Subcutaneous preadipocyte (primary cell): ENCODE data around the gene GRIP1. TPM values are rescaled to one million over a fixed set of nuclear protein-coding genes. Genes with fewer than 3 reads are reported as not detected.

ENCODE experiments used
- small RNA-seq: library from RNA; depleted of rRNA; stranded (forward); fragments of <200 nt; gene quantifications from one replicate; pipeline ENCODE3, GENCODE V24; 2012
- total RNA-seq: library from RNA; depleted of rRNA; stranded (reverse); fragments of >200 nt; gene quantifications from 2 replicates; pipeline ENCODE4 v1.2.3, GENCODE V29; 2012

Gene GRIP1
- under 0.01 TPM in 1 of 2 replicates, not detected in the other for total RNA-seq

GRCh38 chr12:66678338-66679275 is at the start of gene GRIP1:
GRIP1 (minus strand) TSS chr12:66679076; CDS start chr12:66678904, 172 bp downstream.

GRCh38 chr12:66301944-66302826 is 376.7 kb downstream of the GRIP1 start, which contains the start of gene HELB:
HELB (plus strand) TSS chr12:66302493; CDS start chr12:66302604, 111 bp downstream.

Small RNA genes within 50 kb of the gene (small RNA-seq; reads per million reads assigned to genes)
- gene OSBPL9P5, result not detected
